DND-41 (cell line): ENCODE results near the gene ABTB1.

Experiments
- EZH2 ChIP-seq: IDR thresholded peaks from 3 replicates; pipeline ENCODE4 v1.6.1; 2012; ENCODE audit warnings: borderline replicate concordance, low read depth, mild to moderate bottlenecking, moderate library complexity, low read length, inconsistent platforms; ENCODE audit not compliant: severe bottlenecking
- TF ChIP-seq, protein P1 (sequence below): IDR thresholded peaks from 2 replicates; pipeline ENCODE4 v1.5.1; 2012; ENCODE audit warnings: borderline replicate concordance, low read length, moderate library complexity, mild to moderate bottlenecking; ENCODE audit not compliant: poor library complexity, severe bottlenecking; ENCODE audit errors: extremely low read depth

DNA sequence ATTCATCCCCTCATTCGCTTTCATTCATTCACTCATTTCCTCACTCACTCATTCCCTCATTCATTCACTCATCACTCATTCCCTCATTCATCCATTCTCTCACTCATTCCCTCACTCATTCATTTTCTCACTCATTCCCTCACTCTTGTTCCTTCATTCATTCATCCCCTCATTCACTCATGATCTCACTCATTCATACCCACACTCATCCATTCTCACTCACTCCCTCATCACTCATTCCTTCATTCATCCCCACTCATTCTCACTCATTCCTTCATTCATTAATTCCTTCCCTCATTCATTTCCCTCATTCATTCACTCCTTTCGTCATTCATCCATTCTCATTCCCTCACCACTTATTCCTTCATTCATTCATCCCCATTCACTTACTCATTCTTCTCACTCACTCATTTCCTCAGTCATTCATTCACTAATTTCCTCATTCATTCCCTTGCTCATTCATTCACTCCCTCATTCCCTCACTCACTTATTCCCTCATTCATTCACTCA is 14.5 kb downstream of the ABTB1 start:
- TF ChIP-seq, protein P1, sequence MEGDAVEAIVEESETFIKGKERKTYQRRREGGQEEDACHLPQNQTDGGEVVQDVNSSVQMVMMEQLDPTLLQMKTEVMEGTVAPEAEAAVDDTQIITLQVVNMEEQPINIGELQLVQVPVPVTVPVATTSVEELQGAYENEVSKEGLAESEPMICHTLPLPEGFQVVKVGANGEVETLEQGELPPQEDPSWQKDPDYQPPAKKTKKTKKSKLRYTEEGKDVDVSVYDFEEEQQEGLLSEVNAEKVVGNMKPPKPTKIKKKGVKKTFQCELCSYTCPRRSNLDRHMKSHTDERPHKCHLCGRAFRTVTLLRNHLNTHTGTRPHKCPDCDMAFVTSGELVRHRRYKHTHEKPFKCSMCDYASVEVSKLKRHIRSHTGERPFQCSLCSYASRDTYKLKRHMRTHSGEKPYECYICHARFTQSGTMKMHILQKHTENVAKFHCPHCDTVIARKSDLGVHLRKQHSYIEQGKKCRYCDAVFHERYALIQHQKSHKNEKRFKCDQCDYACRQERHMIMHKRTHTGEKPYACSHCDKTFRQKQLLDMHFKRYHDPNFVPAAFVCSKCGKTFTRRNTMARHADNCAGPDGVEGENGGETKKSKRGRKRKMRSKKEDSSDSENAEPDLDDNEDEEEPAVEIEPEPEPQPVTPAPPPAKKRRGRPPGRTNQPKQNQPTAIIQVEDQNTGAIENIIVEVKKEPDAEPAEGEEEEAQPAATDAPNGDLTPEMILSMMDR, result no peak
- no peak for TF ChIP-seq EZH2
